ENCODE results near the gene ARHGEF4.

ARHGEF4 gene

GRCh38 chr2:131004446-131005209 is 167.9 kb downstream of the ARHGEF4 start:
- Mint-ChIP-seq H3K4me3 (no peak overlapping the region), H3K36me3 (ENCODE audit: low read depth) (no peaks in the 10 kb centered on the region), H3K9me3 (no peaks in the 10 kb centered on the region), H3K4me1 (ENCODE audit: low read depth) (peaks cover 3% of the 10 kb centered on the region), H3K27me3 (ENCODE audit: low read depth) (peaks cover 15% of the 10 kb centered on the region), H3K27ac (no peak overlapping the region)
- DNase-seq (ENCODE audit: low spot score), result no peak

GRCh38 chr2:131005216-131005935 is 168.7 kb downstream of the ARHGEF4 start:
- DNase-seq (ENCODE audit: low spot score), result no peak
- H3K27me3 Mint-ChIP-seq (ENCODE audit: low read depth), result peaks cover 20% of the 10 kb centered on the region
- H3K4me1 Mint-ChIP-seq (ENCODE audit: low read depth), result peaks cover 9% of the 10 kb centered on the region
- no peak overlapping the region for H3K4me3 Mint-ChIP-seq
- no peaks in the 10 kb centered on the region for H3K36me3 Mint-ChIP-seq (ENCODE audit: low read depth)
- no peaks in the 10 kb centered on the region for H3K9me3 Mint-ChIP-seq
- no peak overlapping the region for H3K27ac Mint-ChIP-seq

- H3K9me3 Mint-ChIP-seq, result no peaks in the 10 kb centered on the region
- H3K27ac Mint-ChIP-seq, result no peak overlapping the region
- H3K4me1 Mint-ChIP-seq (ENCODE audit: low read depth), result peaks cover 16% of the 10 kb centered on the region
- no peak overlapping the region for H3K4me3 Mint-ChIP-seq
- no peak for DNase-seq (ENCODE audit: low spot score)
- H3K27me3 Mint-ChIP-seq (ENCODE audit: low read depth), result peaks cover 28% of the 10 kb centered on the region
- H3K36me3 Mint-ChIP-seq (ENCODE audit: low read depth), result no peaks in the 10 kb centered on the region
These were observed 169.8 kb downstream of the ARHGEF4 start for GRCh38 chr2:131006561-131006960.

GRCh38 chr2:131008967-131009366 is 172.3 kb downstream of the ARHGEF4 start:
- no peaks in the 10 kb centered on the region for H3K36me3 Mint-ChIP-seq (ENCODE audit: low read depth)
- DNase-seq (ENCODE audit: low spot score), result no peak
- no peaks in the 10 kb centered on the region for H3K9me3 Mint-ChIP-seq
- H3K4me3 Mint-ChIP-seq, result no peak overlapping the region
- peaks cover 29% of the 10 kb centered on the region for H3K27me3 Mint-ChIP-seq (ENCODE audit: low read depth)
- no peak overlapping the region for H3K27ac Mint-ChIP-seq
- peaks cover 16% of the 10 kb centered on the region for H3K4me1 Mint-ChIP-seq (ENCODE audit: low read depth)

GRCh38 chr2:131009713-131010475 is 173.2 kb downstream of the ARHGEF4 start:
- H3K4me3 Mint-ChIP-seq, result no peak overlapping the region
- H3K4me1 Mint-ChIP-seq (ENCODE audit: low read depth), result peaks cover 16% of the 10 kb centered on the region
- no peaks in the 10 kb centered on the region for H3K9me3 Mint-ChIP-seq
- DNase-seq (ENCODE audit: low spot score), result no peak
- H3K27me3 Mint-ChIP-seq (ENCODE audit: low read depth), result peaks cover 31% of the 10 kb centered on the region
- H3K36me3 Mint-ChIP-seq (ENCODE audit: low read depth), result no peaks in the 10 kb centered on the region
- H3K27ac Mint-ChIP-seq, result no peak overlapping the region

- H3K4me1 Mint-ChIP-seq (ENCODE audit: low read depth), result peaks cover 16% of the 10 kb centered on the region
- H3K36me3 Mint-ChIP-seq (ENCODE audit: low read depth), result no peaks in the 10 kb centered on the region
- no peak overlapping the region for H3K27ac Mint-ChIP-seq
- H3K4me3 Mint-ChIP-seq, result peak overlapping the region; percentile 39
- no peaks in the 10 kb centered on the region for H3K9me3 Mint-ChIP-seq
- DNase-seq (ENCODE audit: low spot score), result no peak
- peaks cover 31% of the 10 kb centered on the region for H3K27me3 Mint-ChIP-seq (ENCODE audit: low read depth)
These were observed 173.9 kb downstream of the ARHGEF4 start for GRCh38 chr2:131010566-131010965.

GRCh38 chr2:131011486-131011885 is 174.8 kb downstream of the ARHGEF4 start:
- no peak overlapping the region for H3K4me3 Mint-ChIP-seq
- H3K4me1 Mint-ChIP-seq (ENCODE audit: low read depth), result peaks cover 16% of the 10 kb centered on the region
- no peak for DNase-seq (ENCODE audit: low spot score)
- H3K9me3 Mint-ChIP-seq, result no peaks in the 10 kb centered on the region
- no peak overlapping the region for H3K27ac Mint-ChIP-seq
- no peaks in the 10 kb centered on the region for H3K36me3 Mint-ChIP-seq (ENCODE audit: low read depth)
- peaks cover 31% of the 10 kb centered on the region for H3K27me3 Mint-ChIP-seq (ENCODE audit: low read depth)

- Mint-ChIP-seq H3K27me3 (ENCODE audit: low read depth) (peaks cover 29% of the 10 kb centered on the region), H3K4me1 (ENCODE audit: low read depth) (peaks cover 13% of the 10 kb centered on the region), H3K27ac (no peak overlapping the region), H3K4me3 (no peak overlapping the region), H3K9me3 (no peaks in the 10 kb centered on the region), H3K36me3 (ENCODE audit: low read depth) (no peaks in the 10 kb centered on the region)
- no peak for DNase-seq (ENCODE audit: low spot score)
These were observed 177.4 kb downstream of the ARHGEF4 start for GRCh38 chr2:131014141-131014540.

- DNase-seq (ENCODE audit: low spot score), result no peak
- Mint-ChIP-seq H3K4me3 (no peak overlapping the region), H3K36me3 (ENCODE audit: low read depth) (no peaks in the 10 kb centered on the region), H3K4me1 (ENCODE audit: low read depth) (peaks cover 3% of the 10 kb centered on the region), H3K9me3 (no peaks in the 10 kb centered on the region), H3K27me3 (ENCODE audit: low read depth) (peaks cover 15% of the 10 kb centered on the region), H3K27ac (no peak overlapping the region)
These were observed 179.1 kb downstream of the ARHGEF4 start for GRCh38 chr2:131015764-131016163.

- peaks cover 13% of the 10 kb centered on the region for H3K27me3 Mint-ChIP-seq (ENCODE audit: low read depth)
- H3K9me3 Mint-ChIP-seq, result no peaks in the 10 kb centered on the region
- no peaks in the 10 kb centered on the region for H3K36me3 Mint-ChIP-seq (ENCODE audit: low read depth)
- H3K4me3 Mint-ChIP-seq, result no peak overlapping the region
- H3K4me1 Mint-ChIP-seq (ENCODE audit: low read depth), result no peaks in the 10 kb centered on the region
- no peak for DNase-seq (ENCODE audit: low spot score)
- H3K27ac Mint-ChIP-seq, result no peak overlapping the region
These were observed 180.4 kb downstream of the ARHGEF4 start for GRCh38 chr2:131016826-131017741.

- no peaks in the 10 kb centered on the region for H3K9me3 Mint-ChIP-seq
- H3K4me3 Mint-ChIP-seq, result no peak overlapping the region
- H3K36me3 Mint-ChIP-seq (ENCODE audit: low read depth), result no peaks in the 10 kb centered on the region
- H3K27me3 Mint-ChIP-seq (ENCODE audit: low read depth), result peaks cover 28% of the 10 kb centered on the region
- DNase-seq (ENCODE audit: low spot score), result no peak
- H3K27ac Mint-ChIP-seq, result no peak overlapping the region
- H3K4me1 Mint-ChIP-seq (ENCODE audit: low read depth), result no peaks in the 10 kb centered on the region
These were observed 186.0 kb downstream of the ARHGEF4 start for GRCh38 chr2:131022731-131023130.

GRCh38 chr2:131023758-131024157 is 187.0 kb downstream of the ARHGEF4 start:
- Mint-ChIP-seq H3K9me3 (no peaks in the 10 kb centered on the region), H3K27me3 (ENCODE audit: low read depth) (peaks cover 26% of the 10 kb centered on the region)
- DNase-seq (ENCODE audit: low spot score), result no peak

GRCh38 chr2:131026919-131027318 is 190.2 kb downstream of the ARHGEF4 start:
- DNase-seq (ENCODE audit: low spot score), result no peak
- no peaks in the 10 kb centered on the region for H3K4me1 Mint-ChIP-seq (ENCODE audit: low read depth)
- no peak overlapping the region for H3K4me3 Mint-ChIP-seq

More at GRCh38 chr2:131023758-131024157, 187.0 kb downstream of the ARHGEF4 start:
- Mint-ChIP-seq H3K4me1 (ENCODE audit: low read depth) (no peaks in the 10 kb centered on the region), H3K4me3 (no peak overlapping the region), H3K36me3 (ENCODE audit: low read depth) (no peaks in the 10 kb centered on the region), H3K27ac (no peak overlapping the region)

More at GRCh38 chr2:131026919-131027318, 190.2 kb downstream of the ARHGEF4 start:
- Mint-ChIP-seq H3K36me3 (ENCODE audit: low read depth) (no peaks in the 10 kb centered on the region), H3K27ac (no peak overlapping the region), H3K9me3 (no peaks in the 10 kb centered on the region), H3K27me3 (ENCODE audit: low read depth) (peaks cover 22% of the 10 kb centered on the region)
